Suppressor macrophage treated with lipopolysaccharide for 4 hours (primary cell): ENCODE results near the gene ZNF385C.
A peak's percentile ranks its signal among the peaks of the same experiment; 100 is the strongest.
"Not testable (repeated sequence)": the region's sequence is repeated elsewhere in the genome, so short reads cannot be mapped to it uniquely, and the experiment has no call there.

ENCODE experiments used
- DNase-seq: peaks from one replicate; pipeline ENCODE4 v3.0.0-alpha.2; 2020

The ZNF385C gene

GRCh38 chr17:42016941-42017865, 81.1 kb downstream of the ZNF385C start, which contains the start of gene DNAJC7:
Gene DNAJC7 (minus strand): TSS chr17:42017439. CDS start chr17:42017416, 23 bp downstream.
- peak; percentile 95 for DNase-seq

GRCh38 chr17:42016411-42016831, 81.9 kb downstream of the ZNF385C start:
- DNase-seq = peak; percentile 68

GRCh38 chr17:42013740-42014139, 84.5 kb downstream of the ZNF385C start:
- not testable (repeated sequence) for DNase-seq

- not testable (repeated sequence) for DNase-seq
Measured at GRCh38 chr17:42012363-42012762, 85.9 kb downstream of the ZNF385C start.

- peak; percentile 61 for DNase-seq
Measured at GRCh38 chr17:42010898-42011516, 87.3 kb downstream of the ZNF385C start.

DNA sequence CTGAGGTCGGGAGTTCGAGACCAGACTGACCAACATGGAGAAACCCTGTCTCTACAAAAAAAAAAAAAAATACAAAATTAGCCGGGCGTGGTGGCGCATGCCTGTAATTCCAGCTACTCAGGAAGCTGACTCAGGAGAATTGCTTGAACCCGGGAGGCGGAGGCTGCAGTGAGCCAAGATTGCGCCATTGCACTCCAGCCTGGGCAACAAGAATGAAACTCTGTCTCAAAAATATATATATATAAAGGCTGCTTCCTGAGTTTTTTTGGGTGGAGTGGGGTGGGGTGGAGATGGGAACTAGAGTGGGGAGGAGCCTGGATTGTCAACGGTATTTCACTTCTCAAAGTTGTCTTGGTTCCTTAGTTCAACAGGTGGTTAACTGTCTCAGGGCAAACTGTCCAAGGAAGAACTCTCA, 88.0 kb downstream of the ZNF385C start:
- peak; percentile 78 for DNase-seq

DNA sequence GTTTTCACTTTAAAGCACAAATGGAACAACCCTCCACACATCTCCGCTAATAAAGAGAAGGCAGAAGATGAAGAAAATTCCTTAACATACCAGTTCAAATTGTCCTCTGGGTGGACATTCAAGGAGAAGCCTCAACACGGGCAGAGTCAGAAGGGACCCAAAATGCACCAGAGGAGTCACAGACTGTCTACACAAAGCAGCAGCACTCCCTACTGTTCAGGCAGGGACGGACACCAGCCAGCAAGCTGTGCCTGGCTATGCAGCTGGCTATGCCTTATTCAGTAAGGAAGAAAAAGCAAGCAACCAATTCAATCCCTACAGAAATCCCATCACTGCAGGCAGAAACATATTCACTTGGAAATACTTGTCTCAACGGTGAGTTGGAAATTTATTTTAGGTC, 89.1 kb downstream of the ZNF385C start:
- peak; percentile 19 for DNase-seq

GRCh38 chr17:42005166-42005565, 93.1 kb downstream of the ZNF385C start:
- no peak for DNase-seq

DNA sequence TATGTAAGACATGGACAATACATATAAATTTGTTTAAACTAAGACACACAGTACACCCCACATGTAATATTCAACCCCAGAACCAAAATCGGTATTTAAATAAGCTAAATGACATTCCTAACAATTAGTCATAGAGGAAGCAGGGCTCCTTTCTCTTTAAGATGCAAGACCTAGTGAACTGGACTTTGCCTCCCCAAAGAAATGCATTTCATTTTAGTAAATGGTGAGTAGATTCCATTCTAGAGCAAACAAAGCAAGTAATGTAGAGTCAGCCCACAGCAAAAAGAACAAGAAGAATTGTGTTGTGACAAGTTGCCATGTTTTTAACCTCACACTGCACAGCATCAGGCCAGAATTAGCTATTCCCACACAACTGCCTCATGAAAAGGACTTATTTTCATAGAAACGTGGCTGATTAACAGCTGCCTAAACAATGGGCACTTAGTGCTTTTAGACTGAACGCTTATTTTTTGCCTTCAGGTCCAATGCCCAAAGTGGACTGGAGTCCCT, 95.4 kb downstream of the ZNF385C start:
- DNase-seq = no peak

- DNase-seq = peak; percentile 11
Measured at GRCh38 chr17:42002175-42002791, 96.0 kb downstream of the ZNF385C start.

GRCh38 chr17:42001729-42002128, 96.5 kb downstream of the ZNF385C start:
- DNase-seq = no peak

GRCh38 chr17:42000413-42001133, 97.7 kb downstream of the ZNF385C start:
- DNase-seq = peak; percentile 68

DNA sequence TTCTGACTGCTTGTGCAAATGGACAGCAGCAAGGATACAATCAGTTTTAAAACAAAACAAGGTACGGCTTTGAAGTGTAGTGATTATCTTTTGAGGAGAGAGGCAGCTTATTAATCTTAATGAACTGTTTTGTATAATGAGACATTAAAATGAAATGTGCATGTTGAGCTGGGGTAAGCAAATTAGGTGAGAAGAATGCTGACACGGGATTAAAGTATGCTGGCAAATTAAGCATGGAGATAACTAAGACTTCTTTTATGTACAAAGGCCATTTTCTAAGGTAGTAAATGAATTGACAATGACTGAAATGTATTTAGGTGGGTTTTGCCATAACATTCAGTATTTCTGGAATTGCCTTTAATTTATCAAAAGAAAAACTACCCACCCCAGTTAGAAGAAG, 99.8 kb downstream of the ZNF385C start:
- DNase-seq = no peak

- no peak for DNase-seq
Measured at GRCh38 chr17:41996855-41997164, 101.5 kb downstream of the ZNF385C start.

DNA sequence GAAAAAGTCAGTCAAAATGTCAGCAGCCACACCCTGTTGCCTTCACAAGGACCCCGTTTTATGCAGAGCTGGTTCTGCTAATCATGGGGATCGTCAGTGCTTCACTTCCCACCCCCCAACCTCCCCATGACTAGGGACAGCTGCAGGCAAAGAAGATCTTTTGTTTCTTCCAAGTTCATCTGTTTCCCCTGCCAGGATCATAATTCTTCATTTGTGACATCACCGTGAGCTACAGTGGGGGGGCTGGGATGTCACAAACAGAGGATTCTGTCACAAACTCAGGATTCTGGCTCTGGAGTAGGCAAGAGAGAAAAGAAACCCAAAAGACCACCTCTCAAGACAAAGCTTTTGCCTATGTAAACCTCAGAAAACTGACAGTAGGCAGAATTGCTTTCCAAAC, 105.7 kb downstream of the ZNF385C start:
- no peak for DNase-seq

GRCh38 chr17:41989702-41990419, 108.4 kb downstream of the ZNF385C start:
- DNase-seq = no peak

- no peak for DNase-seq
Measured at GRCh38 chr17:41988418-41988817, 109.9 kb downstream of the ZNF385C start.

- no peak for DNase-seq
Measured at GRCh38 chr17:41987642-41988041, 110.6 kb downstream of the ZNF385C start.

GRCh38 chr17:41986634-41987033, 111.6 kb downstream of the ZNF385C start:
- no peak for DNase-seq

GRCh38 chr17:41985919-41986318, 112.4 kb downstream of the ZNF385C start:
- DNase-seq = no peak

DNA sequence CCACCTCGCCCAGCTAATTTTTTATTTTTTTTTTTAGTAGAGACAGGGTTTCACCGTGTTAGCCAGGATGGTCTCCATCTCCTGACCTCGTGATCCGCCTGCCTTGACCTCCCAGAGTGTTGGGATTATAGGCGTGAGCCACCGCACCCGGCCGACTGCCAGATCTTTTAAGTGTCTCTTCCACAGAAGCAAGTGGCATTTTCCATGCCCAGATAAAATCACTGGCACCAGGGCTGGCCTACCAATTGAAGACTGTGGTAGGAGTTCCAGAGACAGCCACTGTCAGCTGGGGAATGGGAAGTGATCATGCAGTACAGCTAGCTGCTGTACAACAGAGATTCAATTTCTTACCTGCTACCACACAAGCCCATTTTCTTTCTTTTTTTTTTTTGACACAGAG, 113.8 kb downstream of the ZNF385C start:
- DNase-seq = no peak
